PC-9 (cell line): ENCODE data around the gene COL23A1. TPM values are rescaled to one million over a fixed set of nuclear protein-coding genes. Genes with fewer than 3 reads are reported as not detected.

Experiments
- BruUV-seq: library from RNA; stranded (reverse); fragments of 400-500 nt; replicated peaks from 2 replicates; lab custom pipeline; 2021; lab: Mats Ljungman, UMichigan
- CTCF ChIA-PET: fragments of 300-600 bp; sonication (Branson Sonifier 250); formaldehyde crosslinking; loops from one replicate; lab custom pipeline; 2022; ENCODE audit warnings: antibody characterized with exemption; lab: Charles Lee
- POLR2A ChIA-PET: fragments of 300-600 bp; sonication (Branson Sonifier 250); formaldehyde crosslinking; loops from one replicate; lab custom pipeline; 2022; ENCODE audit warnings: antibody characterized with exemption; ENCODE audit not compliant: unreplicated experiment; lab: Charles Lee
- DNase-seq, 2 experiments: peaks; one replicate each; pipeline versions ENCODE4 v3.0.0 to v3.0.0-alpha.2; 2015 to 2022; ENCODE audit warnings: mixed read lengths in 1 of 2
- H2AFZ ChIP-seq: fragments of 200-600 bp; sonication (generic); 2 replicates; pipeline ENCODE4 v1.8.1; 2017; ENCODE audit warnings: antibody characterized with exemption
- H3F3A ChIP-seq: fragments of 200-600 bp; sonication (generic); 2 replicates; pipeline ENCODE4 v1.8.1; 2017; ENCODE audit warnings: antibody characterized with exemption, mild to moderate bottlenecking, low read depth; ENCODE audit not compliant: insufficient read depth
- H3K27ac ChIP-seq: fragments of 200-600 bp; sonication (generic); 2 replicates; pipeline ENCODE4 v1.6.1; 2016; ENCODE audit warnings: mixed run types
- H3K27me3 ChIP-seq: fragments of 200-600 bp; sonication (generic); 2 replicates; pipeline ENCODE4 v1.6.1; 2016; ENCODE audit warnings: low read depth, mixed run types; ENCODE audit not compliant: insufficient read depth
- H3K36me3 ChIP-seq: fragments of 200-600 bp; sonication (generic); 2 replicates; pipeline ENCODE4 v1.6.1; 2016; ENCODE audit warnings: low read depth, mixed run types
- H3K4me1 ChIP-seq: fragments of 200-600 bp; sonication (generic); replicated peaks from 2 replicates; pipeline ENCODE4 v1.6.1; 2016; ENCODE audit warnings: mixed run types; ENCODE audit not compliant: insufficient read depth
- H3K4me2 ChIP-seq: fragments of 200-600 bp; sonication (generic); 2 replicates; pipeline ENCODE4 v1.6.1; 2017; ENCODE audit warnings: mixed run types
- H3K4me3 ChIP-seq: fragments of 200-600 bp; sonication (generic); 2 replicates; pipeline ENCODE4 v1.6.1; 2016; ENCODE audit warnings: mixed run types
- H3K79me2 ChIP-seq: fragments of 200-600 bp; sonication (generic); 2 replicates; pipeline ENCODE4 v1.6.1; 2017; ENCODE audit warnings: low read depth, mixed run types
- H3K9me2 ChIP-seq: fragments of 200-600 bp; sonication (generic); 2 replicates; pipeline ENCODE4 v1.8.1; 2017; ENCODE audit warnings: mild to moderate bottlenecking; ENCODE audit not compliant: insufficient read depth
- H3K9me3 ChIP-seq: fragments of 200-600 bp; sonication (generic); 2 replicates; pipeline ENCODE4 v1.8.1; 2016; ENCODE audit warnings: low read depth; ENCODE audit not compliant: insufficient read depth
- H4K20me1 ChIP-seq: fragments of 200-600 bp; sonication (generic); 2 replicates; pipeline ENCODE4 v1.8.1; 2017; ENCODE audit not compliant: insufficient read depth
- EZH2 ChIP-seq: fragments of 200-600 bp; sonication (generic); IDR thresholded peaks from 2 replicates; pipeline ENCODE4 v1.8.0; 2017; ENCODE audit warnings: antibody characterized with exemption, low read depth
- intact Hi-C: fragments of 100-400 bp; cut with micrococcal nuclease; formaldehyde crosslinking; loops from one replicate; pipeline ENCODE4 v1.10.0; 2022; ENCODE audit not compliant: unreplicated experiment
- total RNA-seq: library from RNA; stranded (reverse); gene quantifications from 2 replicates; pipeline ENCODE4 v1.2.3, GENCODE V29; 2021
- TF ChIP-seq, protein P1 (sequence below): fragments of 200-600 bp; sonication (generic); conservative IDR thresholded peaks from 2 replicates; pipeline ENCODE4 v1.6.1; 2017; ENCODE audit warnings: mixed run types, antibody characterized with exemption, mild to moderate bottlenecking, moderate library complexity

The COL23A1 gene
- total RNA-seq, 1 experiment from 2014 or later, result not detected

DNA sequence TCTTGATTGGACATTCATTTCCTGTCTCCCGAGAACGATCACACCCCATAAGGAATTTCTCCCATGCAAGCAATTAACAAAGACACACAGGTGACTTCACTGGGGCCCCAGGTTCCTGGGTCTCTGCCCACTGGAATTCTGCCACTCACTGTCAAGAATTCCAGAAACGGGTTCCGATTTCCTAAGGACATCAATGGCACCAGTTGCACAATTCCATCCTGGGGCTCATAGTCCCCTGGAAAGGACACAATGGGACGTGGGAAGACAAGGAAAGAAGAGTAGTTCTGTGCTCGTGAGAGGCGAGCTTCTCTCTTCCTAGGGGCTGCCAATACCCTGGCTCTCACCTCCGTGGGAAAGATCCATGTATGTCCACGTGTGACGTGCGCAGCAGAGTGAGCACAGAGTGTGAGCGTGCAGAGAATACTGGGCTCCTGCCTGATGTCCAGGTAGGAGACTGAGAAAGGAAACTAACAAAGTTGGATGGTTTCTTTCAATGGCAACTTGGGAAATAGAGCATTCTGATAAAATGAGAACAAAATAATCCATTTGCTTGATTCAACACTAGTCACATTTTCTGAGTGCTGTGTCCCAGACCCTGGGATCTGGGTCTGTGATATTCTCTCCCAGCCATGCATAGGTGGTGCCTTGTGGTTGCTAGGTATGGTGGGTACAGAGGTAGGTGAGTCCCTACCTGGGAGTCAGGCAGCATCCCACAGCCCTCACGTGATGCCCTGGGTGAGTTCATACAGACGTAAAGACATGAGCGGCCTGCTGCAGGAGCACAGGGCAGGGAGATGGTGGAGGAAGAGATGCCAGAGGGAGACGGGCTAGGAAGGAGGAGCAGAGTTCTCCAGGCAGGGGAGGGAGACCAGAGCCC, 159.8 kb downstream of the COL23A1 start:
- CTCF ChIA-PET, result no interaction called here
- TF ChIP-seq, protein P1, sequence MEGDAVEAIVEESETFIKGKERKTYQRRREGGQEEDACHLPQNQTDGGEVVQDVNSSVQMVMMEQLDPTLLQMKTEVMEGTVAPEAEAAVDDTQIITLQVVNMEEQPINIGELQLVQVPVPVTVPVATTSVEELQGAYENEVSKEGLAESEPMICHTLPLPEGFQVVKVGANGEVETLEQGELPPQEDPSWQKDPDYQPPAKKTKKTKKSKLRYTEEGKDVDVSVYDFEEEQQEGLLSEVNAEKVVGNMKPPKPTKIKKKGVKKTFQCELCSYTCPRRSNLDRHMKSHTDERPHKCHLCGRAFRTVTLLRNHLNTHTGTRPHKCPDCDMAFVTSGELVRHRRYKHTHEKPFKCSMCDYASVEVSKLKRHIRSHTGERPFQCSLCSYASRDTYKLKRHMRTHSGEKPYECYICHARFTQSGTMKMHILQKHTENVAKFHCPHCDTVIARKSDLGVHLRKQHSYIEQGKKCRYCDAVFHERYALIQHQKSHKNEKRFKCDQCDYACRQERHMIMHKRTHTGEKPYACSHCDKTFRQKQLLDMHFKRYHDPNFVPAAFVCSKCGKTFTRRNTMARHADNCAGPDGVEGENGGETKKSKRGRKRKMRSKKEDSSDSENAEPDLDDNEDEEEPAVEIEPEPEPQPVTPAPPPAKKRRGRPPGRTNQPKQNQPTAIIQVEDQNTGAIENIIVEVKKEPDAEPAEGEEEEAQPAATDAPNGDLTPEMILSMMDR, result no peak
- TF ChIP-seq EZH2, result no peak
- POLR2A ChIA-PET, result interaction anchor here (0.6 kb wide), 1 partner anchor 349 kb away, joined by 3 read pairs; no protein-coding TSS in a partner anchor

DNA sequence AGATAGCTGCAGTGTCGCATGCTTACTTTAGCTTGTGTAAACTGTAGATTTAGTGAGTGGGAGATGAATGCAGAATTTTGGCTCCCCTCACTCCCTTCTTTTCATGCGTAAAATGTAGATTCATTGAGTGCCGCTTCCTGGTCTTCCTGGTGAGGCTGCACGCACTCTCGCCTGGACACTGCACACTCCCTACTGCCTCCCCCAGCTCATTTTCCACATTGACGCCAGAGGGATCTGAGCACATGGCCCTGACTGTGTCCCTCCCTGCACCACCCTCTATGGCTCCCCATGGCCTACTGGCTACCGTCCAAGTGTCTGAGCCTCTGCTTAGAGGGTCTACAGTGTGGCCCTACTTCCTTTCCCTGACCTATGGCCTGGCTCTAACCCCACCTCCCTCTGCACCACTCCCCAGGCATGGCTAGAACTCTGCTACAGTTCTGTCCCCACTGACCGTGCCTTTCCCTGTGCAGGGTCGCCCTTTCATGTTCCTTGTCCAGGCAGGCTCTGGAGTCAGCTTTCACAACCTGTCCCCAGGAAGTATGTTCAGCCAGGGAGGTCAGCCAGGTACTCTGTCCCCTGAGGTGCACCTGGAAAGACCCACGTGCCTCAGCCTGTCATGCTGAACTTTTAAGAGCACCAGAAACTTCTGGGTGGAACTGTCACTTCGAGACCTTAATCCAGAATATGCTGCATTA, 160.6 kb downstream of the COL23A1 start:
- Histone ChIP-seq H3K36me3 (no peaks in the 10 kb centered on the region), H3K9me2 (no peaks in the 10 kb centered on the region), H3K79me2 (no peaks in the 10 kb centered on the region), H3K4me2 (no peak overlapping the region), H3K4me1 (no peaks in the 10 kb centered on the region), H4K20me1 (no peaks in the 10 kb centered on the region), H3F3A (no peaks in the 10 kb centered on the region), H3K27me3 (peaks cover 93% of the 10 kb centered on the region), H3K9me3 (no peaks in the 10 kb centered on the region), H3K4me3 (no peak overlapping the region), H2AFZ (no peak overlapping the region), H3K27ac (no peak overlapping the region)
- BruUV-seq, result no TSS peak
- DNase-seq, result no peak
- intact Hi-C loops, result no loop called here
- TF ChIP-seq EZH2, result no peak
- TF ChIP-seq, protein P1, result no peak
- ChIA-PET POLR2A (no interaction called here), CTCF (no interaction called here)

More for the DNA sequence above, 159.8 kb downstream of the COL23A1 start:
- no peak overlapping the region for H3K4me3 ChIP-seq
- no peak overlapping the region for H3K4me2 ChIP-seq
- no peaks in the 10 kb centered on the region for H3F3A ChIP-seq
- no TSS peak for BruUV-seq
- no peak overlapping the region for H2AFZ ChIP-seq
- DNase-seq, result no peak
- H4K20me1 ChIP-seq, result no peaks in the 10 kb centered on the region
- H3K9me3 ChIP-seq, result no peaks in the 10 kb centered on the region
- H3K36me3 ChIP-seq, result no peaks in the 10 kb centered on the region
- peaks cover 96% of the 10 kb centered on the region for H3K27me3 ChIP-seq
- no peaks in the 10 kb centered on the region for H3K9me2 ChIP-seq
- no peaks in the 10 kb centered on the region for H3K79me2 ChIP-seq
- intact Hi-C loops, result no loop called here
- no peak overlapping the region for H3K27ac ChIP-seq
- no peaks in the 10 kb centered on the region for H3K4me1 ChIP-seq

DNA sequence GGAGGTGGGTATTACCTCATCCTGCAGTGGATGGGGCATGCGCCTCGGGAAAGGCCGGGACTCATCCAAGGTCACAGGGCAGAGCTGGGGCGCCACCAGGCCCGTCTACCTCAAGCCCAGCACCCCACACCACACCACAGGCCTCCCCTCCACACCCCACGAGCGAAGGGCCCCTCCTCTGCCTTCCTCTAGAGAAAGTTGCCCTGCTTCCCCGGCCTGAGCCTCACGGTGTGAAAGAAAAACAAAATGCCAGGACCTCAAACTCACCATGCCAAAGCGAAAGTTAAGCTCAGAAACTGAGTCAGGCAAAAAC, 161.1 kb downstream of the COL23A1 start:
- ChIA-PET CTCF (no interaction called here), POLR2A (no interaction called here)
- Histone ChIP-seq H3K9me2 (no peaks in the 10 kb centered on the region), H3K79me2 (no peaks in the 10 kb centered on the region), H3K9me3 (no peaks in the 10 kb centered on the region), H2AFZ (no peak overlapping the region), H3K4me3 (no peak overlapping the region), H3K4me1 (no peaks in the 10 kb centered on the region), H3K36me3 (no peaks in the 10 kb centered on the region), H3F3A (no peaks in the 10 kb centered on the region), H3K27me3 (peaks cover 93% of the 10 kb centered on the region), H3K4me2 (no peak overlapping the region), H4K20me1 (no peaks in the 10 kb centered on the region), H3K27ac (no peak overlapping the region)
- TF ChIP-seq, protein P1, result no peak
- no peak for TF ChIP-seq EZH2
- no peak for DNase-seq
- intact Hi-C loops, result no loop called here
- no TSS peak for BruUV-seq
